ENCODE data around the gene IRGQ.

GRCh38 chr19:43634068-43634467 lies 38.1 kb upstream of the IRGQ start:
- TF ChIP-seq, protein P1, sequence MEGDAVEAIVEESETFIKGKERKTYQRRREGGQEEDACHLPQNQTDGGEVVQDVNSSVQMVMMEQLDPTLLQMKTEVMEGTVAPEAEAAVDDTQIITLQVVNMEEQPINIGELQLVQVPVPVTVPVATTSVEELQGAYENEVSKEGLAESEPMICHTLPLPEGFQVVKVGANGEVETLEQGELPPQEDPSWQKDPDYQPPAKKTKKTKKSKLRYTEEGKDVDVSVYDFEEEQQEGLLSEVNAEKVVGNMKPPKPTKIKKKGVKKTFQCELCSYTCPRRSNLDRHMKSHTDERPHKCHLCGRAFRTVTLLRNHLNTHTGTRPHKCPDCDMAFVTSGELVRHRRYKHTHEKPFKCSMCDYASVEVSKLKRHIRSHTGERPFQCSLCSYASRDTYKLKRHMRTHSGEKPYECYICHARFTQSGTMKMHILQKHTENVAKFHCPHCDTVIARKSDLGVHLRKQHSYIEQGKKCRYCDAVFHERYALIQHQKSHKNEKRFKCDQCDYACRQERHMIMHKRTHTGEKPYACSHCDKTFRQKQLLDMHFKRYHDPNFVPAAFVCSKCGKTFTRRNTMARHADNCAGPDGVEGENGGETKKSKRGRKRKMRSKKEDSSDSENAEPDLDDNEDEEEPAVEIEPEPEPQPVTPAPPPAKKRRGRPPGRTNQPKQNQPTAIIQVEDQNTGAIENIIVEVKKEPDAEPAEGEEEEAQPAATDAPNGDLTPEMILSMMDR (IDR thresholded peaks at IDR 0.05), result no peak
- no peak for TF ChIP-seq POLR2A (IDR thresholded peaks at IDR 0.05)

Data from esophagus squamous epithelium (tissue), 4 donors.